Gastroesophageal sphincter (tissue), 3 donors: ENCODE results near the gene SLC17A5.

ENCODE experiments used
- EP300 ChIP-seq: sonication (generic); formaldehyde crosslinking; IDR thresholded peaks from one replicate; pipeline ENCODE4 v1.6.1; 2017; ENCODE audit warnings: antibody characterized with exemption, mild to moderate bottlenecking
- TF ChIP-seq, protein P1 (sequence below), 4 experiments: fragments of 200-600 bp in 2 of 4; fragments of 450-650 bp in 2 of 4; sonication (generic) in 1 of 4; IDR thresholded peaks; one replicate each; pipeline ENCODE4 v1.5.1; 2017 to 2019; ENCODE audit warnings: antibody characterized with exemption in 4 of 4, mild to moderate bottlenecking in 2 of 4, moderate library complexity in 2 of 4

DNA sequence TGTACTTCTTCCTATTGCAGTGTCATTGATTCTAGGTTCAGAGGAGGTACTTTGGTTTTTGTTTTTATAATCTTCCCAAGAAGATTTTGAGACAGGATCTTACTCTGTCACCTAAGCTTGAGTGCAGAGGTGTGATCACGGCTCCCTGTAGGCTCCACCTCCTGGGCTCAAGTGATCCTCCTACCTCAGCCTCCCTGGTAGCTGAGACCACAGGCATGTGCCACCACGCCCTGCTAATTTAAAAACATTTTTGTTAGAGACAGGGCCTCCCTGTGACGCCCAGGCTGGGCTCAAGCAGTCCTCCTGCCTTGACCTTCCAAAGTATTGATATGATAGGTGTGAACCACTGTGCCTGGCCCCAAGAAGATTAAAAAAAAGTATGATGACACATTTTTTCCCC lies 3.4 kb upstream of the SLC17A5 start:
- TF ChIP-seq, protein P1, sequence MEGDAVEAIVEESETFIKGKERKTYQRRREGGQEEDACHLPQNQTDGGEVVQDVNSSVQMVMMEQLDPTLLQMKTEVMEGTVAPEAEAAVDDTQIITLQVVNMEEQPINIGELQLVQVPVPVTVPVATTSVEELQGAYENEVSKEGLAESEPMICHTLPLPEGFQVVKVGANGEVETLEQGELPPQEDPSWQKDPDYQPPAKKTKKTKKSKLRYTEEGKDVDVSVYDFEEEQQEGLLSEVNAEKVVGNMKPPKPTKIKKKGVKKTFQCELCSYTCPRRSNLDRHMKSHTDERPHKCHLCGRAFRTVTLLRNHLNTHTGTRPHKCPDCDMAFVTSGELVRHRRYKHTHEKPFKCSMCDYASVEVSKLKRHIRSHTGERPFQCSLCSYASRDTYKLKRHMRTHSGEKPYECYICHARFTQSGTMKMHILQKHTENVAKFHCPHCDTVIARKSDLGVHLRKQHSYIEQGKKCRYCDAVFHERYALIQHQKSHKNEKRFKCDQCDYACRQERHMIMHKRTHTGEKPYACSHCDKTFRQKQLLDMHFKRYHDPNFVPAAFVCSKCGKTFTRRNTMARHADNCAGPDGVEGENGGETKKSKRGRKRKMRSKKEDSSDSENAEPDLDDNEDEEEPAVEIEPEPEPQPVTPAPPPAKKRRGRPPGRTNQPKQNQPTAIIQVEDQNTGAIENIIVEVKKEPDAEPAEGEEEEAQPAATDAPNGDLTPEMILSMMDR (IDR thresholded peaks at IDR 0.05) = no peak
- no peak for TF ChIP-seq EP300
